GM10847 (cell line): Measurements from ENCODE around the gene PROX1.

ENCODE experiments used
- POLR2A ChIP-seq: IDR thresholded peaks from 2 replicates; pipeline ENCODE4 v1.6.1; 2011; ENCODE audit not compliant: insufficient read length; ENCODE audit errors: extremely low read depth

The PROX1 gene

DNA sequence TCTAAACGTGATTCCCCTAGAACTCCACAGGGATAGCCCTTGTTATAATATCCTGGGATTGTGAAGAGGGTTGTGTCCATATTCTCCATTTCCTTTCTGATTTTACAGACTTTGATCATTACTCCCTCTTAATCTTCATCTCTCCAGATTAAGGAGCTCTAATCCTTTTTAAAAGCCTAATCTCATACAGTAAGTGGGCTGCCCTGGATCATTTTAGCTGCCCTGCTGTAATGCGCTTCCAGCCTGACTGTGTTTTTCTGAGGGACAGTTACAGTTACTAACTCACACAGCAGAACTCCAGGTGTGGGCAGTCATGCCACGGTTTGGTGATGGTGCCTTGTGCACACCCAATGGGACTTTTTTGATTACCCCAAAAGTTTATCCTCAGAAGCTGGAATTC lies 33.5 kb downstream of the PROX1 start:
- TF ChIP-seq POLR2A: no peak

DNA sequence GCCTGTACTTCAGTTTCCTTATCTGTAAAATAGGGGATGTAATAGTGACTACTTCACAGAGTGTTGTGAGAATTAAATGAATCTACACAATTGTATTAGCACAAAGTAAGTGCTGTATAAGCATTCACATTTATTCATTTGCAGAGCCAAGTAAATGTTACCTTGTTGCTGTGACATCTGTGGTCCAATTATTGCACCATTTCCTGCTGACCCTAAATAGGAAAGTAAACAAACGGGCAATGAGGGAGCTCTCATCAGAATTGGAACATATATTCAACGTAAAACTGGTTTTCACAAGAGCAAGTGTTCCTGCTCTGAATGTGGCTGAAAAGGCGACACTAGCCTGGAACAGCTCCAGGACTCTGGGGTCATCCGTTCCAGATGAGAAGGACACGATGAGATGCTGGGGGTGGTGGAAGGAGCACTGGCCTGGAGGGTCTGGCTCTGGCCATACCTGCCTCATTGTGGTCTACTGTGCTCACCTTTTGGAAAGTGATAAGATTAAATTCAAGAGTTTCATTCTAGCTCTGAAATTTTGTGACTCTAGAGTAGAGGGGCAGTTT lies 34.5 kb downstream of the PROX1 start:
- TF ChIP-seq POLR2A: no peak

DNA sequence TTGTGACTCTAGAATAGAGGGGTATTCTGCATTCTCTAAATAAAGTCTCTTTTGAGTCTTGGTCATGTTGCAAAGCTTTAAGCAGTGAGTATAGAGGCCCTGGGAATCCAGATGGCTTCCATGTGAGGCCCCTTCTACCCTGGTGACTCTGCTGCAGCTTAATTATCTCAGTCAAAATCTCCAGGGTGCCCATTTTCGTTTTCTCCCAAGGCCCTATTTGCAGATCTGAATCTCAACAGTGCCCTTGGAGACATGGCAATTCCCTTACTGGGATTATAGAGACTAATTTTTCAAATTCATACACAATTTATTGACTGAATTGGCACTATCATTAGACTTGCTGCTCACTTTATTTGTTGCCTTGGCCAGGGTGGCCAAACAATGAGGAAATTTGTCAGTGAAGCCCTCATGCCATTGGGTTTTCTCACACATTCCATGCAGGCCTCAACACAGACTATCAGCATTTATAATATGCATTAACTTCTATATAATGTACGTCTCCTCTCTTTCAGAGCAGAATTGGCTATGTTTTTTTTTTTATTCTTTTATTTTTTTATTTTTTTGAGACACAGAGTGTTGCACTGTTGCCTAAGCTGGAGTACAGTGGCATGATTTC lies 35.1 kb downstream of the PROX1 start:
- TF ChIP-seq POLR2A: no peak

DNA sequence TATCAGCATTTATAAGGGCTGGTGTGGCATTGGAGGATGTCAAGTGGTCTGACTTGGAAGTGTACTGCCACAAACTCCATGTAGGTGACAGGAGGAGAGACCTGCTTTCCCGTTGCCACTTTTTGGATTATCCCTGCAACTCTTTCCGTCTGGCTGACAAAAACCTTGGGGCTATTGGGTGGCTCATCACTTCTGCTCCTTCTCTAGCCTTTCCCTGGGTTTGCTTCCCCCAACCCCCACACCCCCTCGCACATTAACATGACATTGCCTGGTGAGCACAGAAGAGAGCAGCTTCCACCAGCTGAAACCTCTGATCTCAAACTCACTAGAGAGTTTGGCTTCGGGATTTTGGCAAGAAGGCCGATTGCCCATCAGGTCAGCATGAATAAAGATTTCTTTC lies 39.2 kb downstream of the PROX1 start:
- TF ChIP-seq POLR2A: no peak

DNA sequence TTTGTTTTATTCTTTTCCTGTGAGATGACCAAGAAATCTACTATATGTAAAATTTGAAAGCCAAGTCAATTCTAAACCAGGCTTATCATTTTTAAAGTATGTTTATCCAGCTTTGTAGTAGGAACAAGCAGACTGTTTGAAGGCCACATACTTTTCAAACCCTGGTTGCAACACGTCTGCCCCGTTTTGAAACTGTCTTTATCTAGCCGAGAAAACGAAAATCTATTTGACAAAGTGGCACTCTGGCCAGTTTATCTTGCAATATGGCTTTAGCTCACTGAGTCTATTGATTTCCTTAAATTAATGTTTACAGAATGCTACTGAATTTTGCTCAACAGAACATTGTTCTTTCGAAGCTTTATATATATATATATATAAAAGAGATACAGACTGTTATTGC lies 39.7 kb downstream of the PROX1 start:
- no peak for TF ChIP-seq POLR2A

DNA sequence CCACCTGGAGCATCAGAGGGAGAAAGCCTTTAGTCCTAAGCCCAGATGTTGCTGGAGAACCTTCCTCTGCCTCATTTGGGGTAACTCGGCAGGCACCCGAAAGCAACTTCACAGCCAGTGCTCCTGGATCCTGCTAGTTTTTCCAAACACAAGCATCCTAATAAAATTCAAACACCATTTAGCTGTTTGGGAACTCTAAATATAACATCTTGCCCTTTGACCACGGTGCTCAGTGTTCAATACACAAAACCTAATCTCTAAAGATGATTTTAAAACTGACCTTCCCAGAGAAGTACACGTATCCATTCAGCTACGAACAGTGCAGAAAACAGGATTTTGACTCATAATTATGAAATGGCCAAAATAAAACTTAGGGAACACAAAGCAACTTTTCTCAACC lies 40.3 kb downstream of the PROX1 start:
- no peak for TF ChIP-seq POLR2A

DNA sequence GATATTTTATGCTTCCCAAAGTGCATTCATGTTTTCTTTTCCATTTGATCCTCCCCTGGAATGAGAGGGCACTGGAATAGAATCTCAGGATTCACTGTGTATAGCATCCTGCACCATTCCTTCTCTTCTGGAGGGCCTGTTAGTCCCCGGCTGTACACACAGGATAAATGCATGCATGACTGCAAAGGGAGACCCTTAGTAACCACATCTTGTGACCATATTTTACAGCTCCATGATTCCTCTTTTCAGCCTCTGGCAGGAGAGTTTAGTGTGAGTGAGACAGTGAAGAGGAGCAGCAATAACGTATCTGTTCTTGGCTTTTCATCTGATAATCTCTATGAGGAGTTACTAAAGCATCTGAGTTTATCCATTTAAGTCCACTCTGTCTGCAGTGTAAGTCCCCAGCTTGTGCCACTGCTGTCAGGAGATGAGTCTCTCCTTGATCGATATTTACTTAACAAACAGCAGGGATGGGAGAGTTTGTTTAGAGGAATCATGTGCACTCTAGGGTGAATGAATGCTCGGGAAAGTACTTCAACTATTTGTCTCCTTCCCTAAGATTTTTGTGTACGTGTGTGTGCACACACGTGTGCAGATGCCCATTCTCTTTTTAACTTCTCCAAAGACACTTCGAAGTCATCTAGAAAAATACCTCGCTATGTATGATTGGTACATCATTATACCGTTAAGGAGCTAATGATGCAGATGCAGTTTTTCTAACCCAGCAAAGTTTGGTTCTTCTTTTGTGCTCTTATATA lies 41.1 kb downstream of the PROX1 start:
- no peak for TF ChIP-seq POLR2A

DNA sequence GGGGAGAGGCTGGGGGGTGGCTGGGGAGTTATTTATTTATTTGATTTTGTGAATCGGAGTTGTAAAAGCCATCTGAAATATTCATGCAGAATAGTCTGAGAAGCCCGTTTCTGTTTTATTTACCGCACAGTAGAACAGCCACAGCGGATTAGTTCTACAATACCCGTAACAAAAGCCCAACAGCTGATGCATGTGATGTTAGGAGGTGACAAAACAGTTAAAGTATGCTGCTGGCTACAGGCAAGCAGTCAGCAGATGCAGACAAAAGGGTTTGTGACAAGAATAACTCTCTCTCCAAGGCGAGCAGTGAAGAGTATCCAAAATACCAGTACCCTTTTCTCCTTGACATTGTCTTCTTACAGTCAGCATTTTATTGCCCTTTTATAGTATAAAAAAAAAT lies 42.0 kb downstream of the PROX1 start:
- TF ChIP-seq POLR2A: no peak

DNA sequence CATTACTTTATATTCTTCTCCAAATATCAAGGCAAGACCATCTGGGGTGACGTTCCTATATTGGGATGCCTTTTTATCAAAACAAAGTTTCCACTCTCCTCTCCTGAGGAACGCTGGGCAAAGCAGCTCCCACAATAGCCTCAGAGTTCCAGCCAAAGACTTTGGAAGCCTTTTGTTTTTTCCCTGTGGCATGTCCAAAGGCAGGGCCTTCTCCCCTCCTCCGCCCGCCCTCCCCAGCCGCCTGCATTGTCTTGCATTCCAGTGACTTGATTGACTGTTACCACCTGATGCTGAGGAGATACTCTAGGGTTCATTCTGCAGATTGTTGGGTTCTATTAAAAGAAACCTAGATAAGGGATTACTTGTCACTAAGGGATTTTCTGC lies 43.5 kb downstream of the PROX1 start:
- no peak for TF ChIP-seq POLR2A

DNA sequence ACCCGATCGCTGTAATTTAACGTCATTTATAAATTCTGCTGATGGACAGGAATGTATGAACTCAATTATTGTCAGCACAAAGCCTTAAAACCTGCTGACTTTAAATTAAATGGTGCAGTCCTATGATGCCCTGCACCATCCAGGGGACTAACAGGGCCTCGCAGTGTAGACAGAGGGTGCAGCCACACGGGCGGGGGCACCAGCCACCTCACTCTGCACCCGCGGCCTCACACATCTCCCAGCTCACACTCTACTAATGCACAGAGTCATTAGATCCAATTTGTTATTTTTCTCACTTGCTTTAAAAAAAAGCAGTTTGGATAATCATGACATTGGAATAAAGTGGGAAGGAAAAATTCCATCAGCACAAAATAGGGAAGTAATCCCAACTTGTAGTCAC lies 49.7 kb downstream of the PROX1 start:
- TF ChIP-seq POLR2A: no peak

DNA sequence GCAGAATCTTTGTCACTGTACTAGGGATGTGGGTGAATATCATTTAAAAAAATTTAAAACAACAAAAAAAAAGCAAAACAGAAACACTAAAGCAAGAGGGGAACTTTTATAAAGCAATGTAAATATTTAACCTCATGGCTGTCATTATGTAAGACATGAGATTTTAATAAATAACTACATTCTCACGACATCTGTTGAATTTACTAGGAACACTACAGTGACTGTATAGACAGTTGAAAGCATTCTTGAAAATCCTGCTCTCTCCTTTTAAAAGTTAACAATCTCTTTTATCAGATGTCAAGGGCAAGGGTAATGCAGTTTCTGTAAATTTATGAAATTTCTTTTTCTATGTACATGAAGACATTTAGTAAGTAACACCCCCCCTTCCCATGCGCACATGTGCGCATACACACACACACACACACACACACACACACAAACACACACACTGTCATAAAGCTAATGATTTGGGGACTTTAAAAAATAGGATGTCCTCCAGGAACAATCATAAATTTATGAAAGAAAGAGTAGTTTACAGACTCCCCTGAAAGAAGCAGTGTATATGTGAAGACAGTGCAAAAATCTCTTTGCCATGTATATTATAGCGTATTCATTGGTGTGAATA lies 51.7 kb downstream of the PROX1 start:
- TF ChIP-seq POLR2A: no peak

DNA sequence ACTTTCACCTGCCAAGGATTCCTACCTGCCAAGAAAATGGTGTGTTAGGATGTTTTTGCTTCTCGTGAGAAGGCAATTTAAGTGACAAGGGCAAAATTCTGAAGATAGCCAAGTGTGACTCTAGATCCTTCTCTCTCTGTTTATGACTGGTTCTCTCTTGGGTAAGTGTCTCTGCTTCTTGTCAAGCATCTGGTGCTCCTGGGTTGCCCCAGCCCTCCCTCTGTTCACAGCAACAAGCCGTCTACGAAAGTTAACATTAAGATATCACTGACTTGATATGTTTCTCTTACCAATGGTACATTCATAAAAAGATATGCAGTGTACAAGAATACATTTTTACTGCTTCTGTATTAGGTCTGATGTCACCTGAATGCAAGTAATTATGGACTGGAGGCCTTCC lies 55.4 kb downstream of the PROX1 start:
- TF ChIP-seq POLR2A: no peak

DNA sequence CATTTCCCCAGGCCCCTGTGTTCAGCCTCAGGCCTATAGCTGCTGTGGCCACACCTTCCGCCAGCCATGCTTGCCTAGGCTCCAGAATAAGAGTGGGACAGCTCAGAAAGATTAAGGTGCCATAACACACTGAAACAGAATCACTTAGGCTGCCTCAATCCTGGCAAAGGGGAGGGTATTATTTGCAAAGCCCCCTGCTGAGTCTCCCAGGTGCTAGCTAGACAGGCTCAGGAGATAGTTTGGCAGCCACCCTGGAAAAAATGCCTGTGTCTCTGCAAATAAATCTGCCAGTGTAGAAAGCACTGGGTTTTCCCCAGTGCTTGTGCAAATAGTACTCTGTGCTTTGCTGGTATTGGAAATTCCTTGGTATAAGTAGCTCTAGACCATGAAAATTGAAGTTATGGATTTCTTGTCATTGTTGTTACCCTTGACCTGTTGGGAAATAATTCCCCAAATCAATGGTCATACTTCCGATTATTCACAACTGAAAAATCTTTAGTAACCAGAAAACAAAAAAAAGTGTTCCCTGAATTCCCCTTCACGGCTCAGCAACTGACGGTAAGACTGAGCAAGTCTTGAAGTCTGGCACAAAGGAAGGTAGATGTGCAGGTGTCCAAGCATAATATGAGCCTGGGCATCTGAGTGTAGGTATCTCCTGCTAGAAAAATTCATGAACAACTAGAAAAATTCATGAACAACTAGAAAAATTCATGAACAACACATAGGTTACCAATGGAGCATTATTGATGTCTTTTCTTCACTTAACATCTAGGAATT lies 56.9 kb downstream of the PROX1 start:
- TF ChIP-seq POLR2A: no peak

DNA sequence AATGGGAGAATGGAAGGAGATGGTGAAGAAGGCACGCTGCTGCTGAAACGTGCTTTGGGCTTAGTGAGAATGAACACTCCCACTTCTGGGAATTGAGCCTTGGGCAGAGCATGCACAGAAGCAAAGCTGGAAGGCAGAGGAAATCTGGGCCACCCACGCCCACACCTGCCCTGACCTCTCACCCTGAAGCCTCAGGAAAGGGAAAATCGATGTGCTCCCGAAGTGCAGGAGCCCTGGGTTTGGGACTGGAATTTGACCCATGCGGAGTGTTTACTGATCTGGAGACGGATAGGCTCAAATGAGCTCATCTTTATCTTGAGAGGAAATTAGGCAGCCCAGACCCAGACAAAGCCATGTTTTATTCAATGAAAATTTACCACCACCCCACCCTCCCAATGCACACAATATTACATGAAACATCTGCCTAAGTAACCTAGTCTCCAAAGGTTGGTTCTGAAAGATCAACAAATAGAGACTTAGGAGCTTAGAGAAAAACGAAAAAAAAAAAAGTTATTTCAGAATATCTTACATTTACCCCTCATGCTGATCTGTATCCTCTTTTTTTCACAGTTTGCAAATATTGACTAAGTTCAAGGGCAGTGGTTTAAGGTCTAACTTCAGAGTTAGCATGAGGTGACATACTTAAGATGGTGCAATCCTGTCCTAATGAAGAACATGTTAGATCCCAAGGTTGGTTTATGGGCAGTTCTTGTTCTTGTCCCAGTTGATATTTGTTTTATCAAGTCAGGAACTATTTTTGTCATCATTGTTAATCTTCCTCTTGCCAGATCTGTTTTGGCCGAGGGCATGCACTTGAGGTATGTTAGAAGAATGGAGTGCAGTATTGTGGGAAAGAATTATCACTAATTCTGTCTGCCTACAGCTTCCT lies 63.0 kb downstream of the PROX1 start:
- no peak for TF ChIP-seq POLR2A
